ENCODE measurements around the gene CD177.
"Not testable (repeated sequence)": the region's sequence is repeated elsewhere in the genome, so short reads cannot be mapped to it uniquely, and the experiment has no call there.

The CD177 gene

GRCh38 chr19:43382586-43383216 lies 29.2 kb downstream of the CD177 start:
- not testable (repeated sequence) for DNase-seq

- not testable (repeated sequence) for DNase-seq
These were observed 29.8 kb downstream of the CD177 start for GRCh38 chr19:43383254-43383653.

GRCh38 chr19:43383759-43384158 lies 30.3 kb downstream of the CD177 start:
- DNase-seq = not testable (repeated sequence)

DNA sequence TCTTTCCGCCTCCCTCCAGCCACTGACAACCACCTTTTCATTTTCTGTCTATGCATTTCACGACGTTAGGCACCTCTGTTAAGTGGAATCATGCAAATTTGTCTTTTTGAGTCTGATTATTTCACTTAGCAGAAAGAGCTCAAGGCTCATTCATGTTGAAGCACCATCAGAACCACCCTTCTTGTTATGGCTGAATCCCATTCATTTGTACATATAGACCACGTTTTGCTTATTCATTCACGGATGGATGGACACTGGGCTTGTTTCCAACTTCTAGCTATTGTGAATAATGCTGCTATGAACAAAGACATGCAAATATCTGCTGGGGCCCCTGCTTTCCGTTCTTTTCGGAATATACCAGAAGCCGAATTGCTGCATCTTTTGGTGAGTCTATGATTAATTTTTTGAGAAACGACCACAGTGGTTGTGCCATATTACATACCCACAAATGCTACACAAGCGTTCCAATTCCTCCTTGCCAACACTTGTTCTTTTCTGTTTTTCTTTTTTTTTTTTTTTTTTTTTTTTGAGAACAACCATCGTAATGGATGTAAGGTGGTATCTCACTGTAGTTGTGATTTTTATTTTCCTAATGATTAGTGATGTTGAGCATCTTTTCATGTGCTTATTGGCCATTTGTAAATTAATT lies 37.5 kb downstream of the CD177 start:
- DNase-seq = not testable (repeated sequence)

GRCh38 chr19:43391552-43391935 lies 38.1 kb downstream of the CD177 start:
- not testable (repeated sequence) for DNase-seq

- not testable (repeated sequence) for DNase-seq
These were observed 40.0 kb downstream of the CD177 start for GRCh38 chr19:43393501-43393900.

GRCh38 chr19:43395561-43395960 lies 42.1 kb downstream of the CD177 start:
- DNase-seq = no peak

DNA sequence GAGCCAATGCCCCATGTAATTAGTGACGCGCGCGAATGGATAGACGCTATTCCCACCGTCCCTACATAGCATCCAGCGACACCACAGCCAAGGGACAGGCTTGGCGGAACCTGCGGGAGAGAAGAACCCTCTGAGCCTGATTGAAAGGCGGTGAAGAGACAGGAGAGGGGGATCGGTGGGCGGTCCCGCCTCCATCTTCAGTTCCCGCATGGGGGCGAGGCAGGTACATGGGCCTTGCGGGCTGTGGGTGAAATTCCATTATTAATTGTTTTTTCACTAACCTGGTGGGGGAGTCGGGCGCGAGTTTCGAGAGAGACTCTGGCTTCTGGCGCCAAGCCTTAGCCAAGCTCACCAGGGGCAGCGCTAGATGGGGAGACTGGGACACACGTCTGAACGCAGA lies 52.8 kb downstream of the CD177 start:
- DNase-seq = no peak

DNA sequence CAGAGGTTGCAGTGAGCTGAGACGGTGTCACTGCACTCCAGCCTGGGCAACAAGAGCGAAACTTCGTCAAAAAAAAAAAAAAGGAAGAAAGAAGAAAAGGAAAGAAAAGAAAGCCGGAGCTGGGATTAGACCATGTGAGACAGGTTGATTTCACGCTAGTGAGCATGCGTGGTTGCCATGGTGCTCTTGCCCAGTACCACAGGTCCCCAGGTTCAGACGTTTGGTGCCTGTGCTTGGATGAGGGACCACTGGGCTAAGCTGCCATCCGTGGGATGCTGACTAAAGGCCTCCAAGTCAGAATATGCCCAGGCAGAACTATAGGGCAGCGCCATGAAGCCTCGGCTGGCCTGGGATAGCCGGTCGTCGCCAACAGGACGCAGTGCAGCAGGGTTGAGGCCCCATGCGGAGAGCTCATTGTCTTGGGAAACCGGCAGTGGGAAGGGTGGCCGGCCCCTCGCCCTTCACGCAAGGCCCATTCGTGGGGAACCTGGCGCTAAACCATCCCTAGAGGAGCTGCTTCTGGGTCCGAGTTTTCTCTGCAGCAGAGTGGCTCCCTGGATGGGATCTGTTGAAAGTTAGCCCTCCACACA lies 54.0 kb downstream of the CD177 start:
- no peak for DNase-seq

- no peak for DNase-seq
These were observed 54.6 kb downstream of the CD177 start for GRCh38 chr19:43408043-43408442.

- no peak for DNase-seq
These were observed 55.9 kb downstream of the CD177 start for GRCh38 chr19:43409415-43409814.

DNA sequence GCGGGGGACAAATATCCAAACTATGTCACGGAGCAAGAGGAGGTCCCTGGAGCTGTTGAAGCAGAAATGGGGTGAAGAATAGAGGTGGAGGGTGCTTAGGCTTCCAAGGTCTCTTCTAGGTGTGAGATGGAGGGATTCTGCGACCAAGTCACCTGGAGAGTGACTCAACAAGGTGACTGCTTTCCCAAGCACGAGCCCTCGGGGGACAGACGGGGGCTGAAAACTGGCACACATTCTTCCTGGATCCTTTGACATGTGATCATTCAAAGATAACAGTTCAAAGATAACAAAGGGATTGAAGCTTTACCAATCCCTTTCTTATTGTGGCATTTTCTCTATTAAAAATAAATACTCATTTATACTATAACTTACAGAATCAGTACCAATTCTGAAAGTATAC lies 59.0 kb downstream of the CD177 start:
- DNase-seq = no peak
